Osteocyte (in vitro differentiated cells): ENCODE results near the gene RABL6. TPM values are rescaled to one million over a fixed set of nuclear protein-coding genes. Genes with fewer than 3 reads are reported as not detected.

ENCODE experiments used
- DNase-seq: peaks from one replicate; pipeline ENCODE4 v3.0.0; 2021; ENCODE audit warnings: mixed read lengths; ENCODE audit not compliant: unreplicated experiment; ENCODE audit errors: extremely low spot score
- H3K27ac Mint-ChIP-seq: one replicate; pipeline ENCODE4 v1.8.0; 2021; ENCODE audit warnings: mild to moderate bottlenecking, mixed read lengths; ENCODE audit not compliant: unreplicated experiment
- H3K27me3 Mint-ChIP-seq: one replicate; pipeline ENCODE4 v1.8.0; 2021; ENCODE audit warnings: mixed read lengths; ENCODE audit not compliant: unreplicated experiment
- H3K36me3 Mint-ChIP-seq: one replicate; pipeline ENCODE4 v1.8.0; 2021; ENCODE audit warnings: mixed read lengths; ENCODE audit not compliant: unreplicated experiment
- H3K4me1 Mint-ChIP-seq: one replicate; pipeline ENCODE4 v1.8.0; 2021; ENCODE audit warnings: mixed read lengths; ENCODE audit not compliant: unreplicated experiment
- H3K4me3 Mint-ChIP-seq: one replicate; pipeline ENCODE4 v1.8.0; 2021; ENCODE audit warnings: mild to moderate bottlenecking, moderate library complexity, mixed read lengths; ENCODE audit not compliant: unreplicated experiment
- H3K9me3 Mint-ChIP-seq: one replicate; pipeline ENCODE4 v1.8.0; 2021; ENCODE audit warnings: mixed read lengths; ENCODE audit not compliant: unreplicated experiment
- CTCF ChIP-seq: fragments of 200-600 bp; sonication (generic); IDR thresholded peaks from 2 replicates; pipeline ENCODE4 v1.5.0; 2021; ENCODE audit warnings: antibody characterized with exemption, mild to moderate bottlenecking, moderate library complexity
- total RNA-seq: library from RNA; stranded (reverse); gene quantifications from 2 replicates; pipeline ENCODE4 v1.2.1, GENCODE V29; 2021

RABL6 gene
- total RNA-seq, 1 donor from 2014 or later: 84.7 TPM

DNA sequence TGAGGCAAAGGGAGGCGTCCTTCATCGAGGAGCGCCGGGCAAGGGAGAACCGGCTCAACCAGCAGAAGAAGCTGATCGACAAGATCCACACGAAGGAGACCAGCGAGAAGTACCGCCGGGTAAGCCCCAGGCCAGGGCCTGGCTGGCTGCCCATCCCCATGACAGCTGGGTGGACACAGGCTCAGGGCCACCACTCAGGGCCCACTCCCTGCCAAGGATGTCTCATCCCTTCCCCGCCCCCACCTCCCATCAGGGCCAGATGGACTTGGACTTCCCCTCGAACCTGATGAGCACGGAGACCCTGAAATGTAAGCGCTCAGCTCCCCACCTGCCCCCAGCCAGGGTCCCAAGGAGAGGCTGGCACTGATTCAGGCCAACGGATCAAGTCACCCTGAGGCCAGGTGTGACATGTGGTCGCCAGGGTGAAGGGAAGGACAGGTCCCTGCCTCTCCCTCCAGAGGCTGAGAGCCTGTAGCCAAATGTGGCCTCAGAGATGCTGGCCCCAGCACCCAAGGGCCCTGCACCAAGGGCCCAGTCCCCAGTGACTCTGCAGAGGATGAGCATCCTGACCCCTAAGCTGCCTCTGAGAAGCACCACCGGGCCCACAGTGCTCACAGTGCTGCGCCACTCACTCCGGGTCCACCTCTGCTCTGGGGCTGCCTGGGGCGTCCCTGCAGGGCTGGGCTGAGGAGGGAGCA is 3.1 kb upstream of the RABL6 start:
- Mint-ChIP-seq H3K27me3 (peaks cover 13% of the 10 kb centered on the region), H3K4me1 (peaks cover 30% of the 10 kb centered on the region), H3K36me3 (no peaks in the 10 kb centered on the region), H3K9me3 (no peaks in the 10 kb centered on the region), H3K27ac (no peak overlapping the region), H3K4me3 (no peak overlapping the region)
- no peak for DNase-seq
- no peak for TF ChIP-seq CTCF

GRCh38 chr9:136805207-136805740 is 2.5 kb upstream of the RABL6 start:
- Mint-ChIP-seq H3K36me3 (no peaks in the 10 kb centered on the region), H3K27ac (no peak overlapping the region), H3K4me3 (no peak overlapping the region), H3K4me1 (peaks cover 34% of the 10 kb centered on the region), H3K9me3 (no peaks in the 10 kb centered on the region), H3K27me3 (peaks cover 13% of the 10 kb centered on the region)
- DNase-seq: no peak
- TF ChIP-seq CTCF: no peak

GRCh38 chr9:136806067-136806466 is 1.7 kb upstream of the RABL6 start:
- no peak for DNase-seq
- peaks cover 3% of the 10 kb centered on the region for H3K36me3 Mint-ChIP-seq
- TF ChIP-seq CTCF: no peak
- peaks cover 30% of the 10 kb centered on the region for H3K4me1 Mint-ChIP-seq
- no peaks in the 10 kb centered on the region for H3K9me3 Mint-ChIP-seq
- H3K27ac Mint-ChIP-seq: no peak overlapping the region
- H3K27me3 Mint-ChIP-seq: peaks cover 9% of the 10 kb centered on the region
- no peak overlapping the region for H3K4me3 Mint-ChIP-seq

GRCh38 chr9:136806631-136807201 is 1.0 kb upstream of the RABL6 start:
- Mint-ChIP-seq H3K9me3 (no peaks in the 10 kb centered on the region), H3K4me1 (peaks cover 28% of the 10 kb centered on the region), H3K27me3 (peaks cover 6% of the 10 kb centered on the region), H3K36me3 (peaks cover 3% of the 10 kb centered on the region), H3K4me3 (peak overlapping the region; percentile 80), H3K27ac (no peak overlapping the region)
- no peak for TF ChIP-seq CTCF
- no peak for DNase-seq

DNA sequence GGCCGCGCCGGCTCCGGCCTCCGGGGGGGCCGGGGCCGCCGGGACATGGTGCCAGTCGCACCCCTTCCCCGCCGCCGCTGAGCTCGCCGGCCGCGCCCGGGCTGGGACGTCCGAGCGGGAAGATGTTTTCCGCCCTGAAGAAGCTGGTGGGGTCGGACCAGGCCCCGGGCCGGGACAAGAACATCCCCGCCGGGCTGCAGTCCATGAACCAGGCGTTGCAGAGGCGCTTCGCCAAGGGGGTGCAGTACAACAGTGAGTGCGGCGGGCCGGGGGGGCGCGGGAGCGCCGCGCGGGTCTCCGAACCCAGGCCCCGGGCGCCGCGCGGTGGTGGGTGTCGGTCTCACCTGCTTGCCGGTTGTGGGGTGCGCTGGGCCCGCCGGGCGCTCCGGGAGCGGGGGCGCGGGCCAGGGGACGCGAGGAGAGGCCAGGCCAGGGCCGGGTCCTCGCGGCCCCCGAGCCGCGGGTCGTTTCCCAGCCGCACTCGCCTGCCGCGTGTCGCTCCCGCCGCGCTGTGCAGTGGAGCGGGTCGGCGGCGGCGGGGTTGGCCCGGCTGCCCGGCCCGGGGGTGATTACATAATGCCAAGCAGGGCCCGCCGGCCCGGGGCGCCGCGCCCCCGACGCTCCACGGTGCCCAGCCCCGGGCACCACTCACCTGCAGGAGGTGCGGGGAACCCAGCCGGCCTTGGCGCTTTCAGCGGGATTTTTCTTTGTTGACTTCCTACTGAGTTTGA is 492 bp downstream of the RABL6 start:
- DNase-seq: no peak
- Mint-ChIP-seq H3K4me3 (peak overlapping the region; percentile 76), H3K27ac (peak overlapping the region; percentile 59), H3K27me3 (no peaks in the 10 kb centered on the region), H3K9me3 (no peaks in the 10 kb centered on the region), H3K36me3 (peaks cover 8% of the 10 kb centered on the region), H3K4me1 (peaks cover 28% of the 10 kb centered on the region)
- no peak for TF ChIP-seq CTCF
